GM23338 (cell line): ENCODE results near the gene MALRD1. TPM values are rescaled to one million over a fixed set of nuclear protein-coding genes. Genes with fewer than 3 reads are reported as not detected.

Experiments
- ATAC-seq: fragments of 200-7000 bp; cut with Tn5 transposase; 3 replicates; pipeline ENCODE4 v1.9.1; 2020
- DNase-seq: peaks from one replicate; pipeline ENCODE4 v3.0.0-alpha.2; 2015; ENCODE audit warnings: low spot score
- H2AFZ ChIP-seq: fragments of 200-600 bp; sonication (generic); 2 replicates; pipeline ENCODE4 v1.8.0; 2016; ENCODE audit warnings: antibody characterized with exemption, mild to moderate bottlenecking, moderate library complexity
- H3F3A ChIP-seq: fragments of 200-600 bp; sonication (generic); replicated peaks from 2 replicates; pipeline ENCODE4 v1.8.0; 2017; ENCODE audit warnings: antibody characterized with exemption, mixed run types, low read depth
- H3K27ac ChIP-seq: fragments of 200-600 bp; sonication (generic); 2 replicates; pipeline ENCODE4 v1.6.1; 2016; ENCODE audit warnings: low read depth
- H3K27me3 ChIP-seq: fragments of 200-600 bp; sonication (generic); 2 replicates; pipeline ENCODE4 v1.8.0; 2016; ENCODE audit warnings: mild to moderate bottlenecking, mixed run types, moderate library complexity; ENCODE audit not compliant: insufficient read depth
- H3K36me3 ChIP-seq: fragments of 200-600 bp; sonication (generic); 2 replicates; pipeline ENCODE4 v1.8.0; 2016; ENCODE audit warnings: mild to moderate bottlenecking; ENCODE audit not compliant: insufficient read depth
- H3K4me1 ChIP-seq: fragments of 200-600 bp; sonication (generic); 2 replicates; pipeline ENCODE4 v1.8.0; 2016; ENCODE audit warnings: mild to moderate bottlenecking, moderate library complexity; ENCODE audit not compliant: insufficient read depth
- H3K4me2 ChIP-seq: fragments of 200-600 bp; sonication (generic); 2 replicates; pipeline ENCODE4 v1.7.1; 2017; ENCODE audit warnings: mixed run types
- H3K4me3 ChIP-seq: fragments of 200-600 bp; sonication (generic); 2 replicates; pipeline ENCODE4 v1.6.1; 2016; ENCODE audit warnings: mixed run types
- H3K79me2 ChIP-seq: fragments of 200-600 bp; sonication (generic); replicated peaks from 2 replicates; pipeline ENCODE4 v1.8.0; 2017; ENCODE audit warnings: mild to moderate bottlenecking; ENCODE audit not compliant: insufficient read depth
- H3K9me2 ChIP-seq: fragments of 200-600 bp; sonication (generic); 2 replicates; pipeline ENCODE4 v1.8.0; 2017; ENCODE audit not compliant: insufficient read depth
- H4K20me1 ChIP-seq: fragments of 200-600 bp; sonication (generic); replicated peaks from 2 replicates; pipeline ENCODE4 v1.8.0; 2017; ENCODE audit warnings: mild to moderate bottlenecking; ENCODE audit not compliant: insufficient read depth
- H3K27ac Mint-ChIP-seq: 2 replicates; pipeline ENCODE4 v1.8.0; 2020; ENCODE audit warnings: inconsistent platforms, mild to moderate bottlenecking, moderate library complexity, mixed read lengths
- H3K27me3 Mint-ChIP-seq: 3 replicates; pipeline ENCODE4 v1.8.0; 2022; ENCODE audit warnings: low read depth, mild to moderate bottlenecking, moderate library complexity, mixed read lengths, inconsistent platforms; ENCODE audit not compliant: insufficient read depth, poor library complexity
- H3K36me3 Mint-ChIP-seq: 3 replicates; pipeline ENCODE4 v1.8.0; 2021; ENCODE audit warnings: low read depth, mild to moderate bottlenecking, inconsistent platforms, moderate library complexity, mixed read lengths
- H3K4me1 Mint-ChIP-seq: 3 replicates; pipeline ENCODE4 v1.8.0; 2020; ENCODE audit warnings: mild to moderate bottlenecking, inconsistent platforms, mixed read lengths
- H3K4me3 Mint-ChIP-seq: 3 replicates; pipeline ENCODE4 v1.8.0; 2021; ENCODE audit warnings: moderate library complexity, mild to moderate bottlenecking, inconsistent platforms, mixed read lengths
- H3K9me3 Mint-ChIP-seq: 3 replicates; pipeline ENCODE4 v1.8.0; 2020; ENCODE audit warnings: moderate library complexity, mild to moderate bottlenecking, inconsistent platforms, mixed read lengths
- CREB1 ChIP-seq: fragments of 250-450 bp; sonication (Bioruptor Pico); IDR thresholded peaks from 2 replicates; pipeline ENCODE4 v1.5.0; 2020; ENCODE audit warnings: low read depth, mild to moderate bottlenecking, moderate library complexity
- EZH2 ChIP-seq: fragments of 200-600 bp; sonication (generic); IDR thresholded peaks from one replicate; pipeline ENCODE4 v1.8.0; 2017; ENCODE audit warnings: antibody characterized with exemption, mild to moderate bottlenecking, low read depth; ENCODE audit not compliant: unreplicated experiment
- EZH2phosphoT487 ChIP-seq: fragments of 200-600 bp; sonication (generic); IDR thresholded peaks from one replicate; pipeline ENCODE4 v1.8.1; 2018; ENCODE audit warnings: antibody characterized with exemption; ENCODE audit not compliant: unreplicated experiment
- JUNB ChIP-seq: IDR thresholded peaks from one replicate; pipeline ENCODE4 v1.6.1; 2016; ENCODE audit warnings: antibody characterized with exemption; ENCODE audit not compliant: unreplicated experiment
- NANOG ChIP-seq: IDR thresholded peaks from 2 replicates; pipeline ENCODE4 v1.6.1; 2016; ENCODE audit warnings: antibody characterized with exemption, borderline replicate concordance
- POLR2AphosphoS5 ChIP-seq: IDR thresholded peaks from 2 replicates; pipeline ENCODE4 v1.6.1; 2016; ENCODE audit warnings: antibody characterized with exemption, low read depth
- REST ChIP-seq: IDR thresholded peaks from one replicate; pipeline ENCODE4 v1.6.1; 2018; ENCODE audit warnings: antibody characterized with exemption; ENCODE audit not compliant: unreplicated experiment
- STAT1 ChIP-seq: IDR thresholded peaks from one replicate; pipeline ENCODE4 v1.6.1; 2016; ENCODE audit warnings: antibody characterized with exemption; ENCODE audit not compliant: unreplicated experiment
- ZNF114 ChIP-seq: fragments of 250-450 bp; sonication (Bioruptor Pico); IDR thresholded peaks from 2 replicates; pipeline ENCODE4 v1.5.0; 2020; ENCODE audit warnings: mild to moderate bottlenecking, moderate library complexity
- ZNF331 ChIP-seq: fragments of 250-450 bp; sonication (Bioruptor Pico); IDR thresholded peaks from 2 replicates; pipeline ENCODE4 v1.5.0; 2020; ENCODE audit warnings: low read depth, mild to moderate bottlenecking, moderate library complexity
- ZNF462 ChIP-seq: fragments of 250-450 bp; sonication (Bioruptor Pico); IDR thresholded peaks from 2 replicates; pipeline ENCODE4 v1.5.0; 2020; ENCODE audit warnings: mild to moderate bottlenecking, moderate library complexity
- polyA plus RNA-seq: library from polyadenylated mRNA; unstranded; fragments of >200 nt; fragmentation: Nextera tagmentation; extraction: Ambion mirVana; gene quantifications from 2 replicates; pipeline ENCODE4 v1.2.1, GENCODE V29; 2016
- total RNA-seq: library from RNA; depleted of rRNA; stranded (reverse); fragments of >200 nt; shearing (Covaris generic); gene quantifications from 2 replicates; pipeline ENCODE4 v1.2.3, GENCODE V29; 2014
- TF ChIP-seq, protein P1 (sequence below): IDR thresholded peaks from 2 replicates; pipeline ENCODE4 v1.6.1; 2016; ENCODE audit warnings: antibody characterized with exemption
- TF ChIP-seq, protein P2 (sequence below), 2 experiments: fragments of 200-600 bp in 1 of 2; sonication (generic) in 1 of 2; conservative IDR thresholded peaks; 2 replicates each; pipeline versions ENCODE4 v1.5.1 to v1.6.1; 2016 to 2017; ENCODE audit warnings: antibody characterized with exemption in 2 of 2, low read depth in 2 of 2, mild to moderate bottlenecking in 2 of 2, moderate library complexity in 1 of 2

Gene MALRD1
- total and polyA plus RNA-seq, 2 experiments from 2014 or later = 0.42 to 1.9 TPM

DNA sequence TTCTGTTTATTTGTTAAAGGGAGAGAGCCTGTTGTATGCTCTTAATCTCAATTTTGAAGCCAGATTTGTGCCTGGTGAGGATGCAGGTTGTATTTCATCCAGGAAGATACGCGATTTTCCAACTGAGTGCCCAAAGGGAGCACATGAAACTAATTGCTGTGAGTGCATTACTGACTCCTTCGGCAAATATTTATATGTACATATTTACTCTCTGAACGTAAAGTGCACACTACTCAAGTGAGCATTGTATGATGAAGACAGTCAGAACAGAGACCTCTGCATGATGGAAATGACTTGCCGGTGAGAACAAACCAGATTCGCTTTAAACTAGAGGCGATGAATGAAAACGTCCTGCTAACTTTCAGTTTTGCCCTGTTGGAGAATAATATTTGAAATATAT lies 130.1 kb downstream of the MALRD1 start:
- TF ChIP-seq JUNB = no peak
- no peak for TF ChIP-seq ZNF462 (CRISPR knock-in tag)
- no peak for TF ChIP-seq POLR2AphosphoS5
- TF ChIP-seq, protein P1, sequence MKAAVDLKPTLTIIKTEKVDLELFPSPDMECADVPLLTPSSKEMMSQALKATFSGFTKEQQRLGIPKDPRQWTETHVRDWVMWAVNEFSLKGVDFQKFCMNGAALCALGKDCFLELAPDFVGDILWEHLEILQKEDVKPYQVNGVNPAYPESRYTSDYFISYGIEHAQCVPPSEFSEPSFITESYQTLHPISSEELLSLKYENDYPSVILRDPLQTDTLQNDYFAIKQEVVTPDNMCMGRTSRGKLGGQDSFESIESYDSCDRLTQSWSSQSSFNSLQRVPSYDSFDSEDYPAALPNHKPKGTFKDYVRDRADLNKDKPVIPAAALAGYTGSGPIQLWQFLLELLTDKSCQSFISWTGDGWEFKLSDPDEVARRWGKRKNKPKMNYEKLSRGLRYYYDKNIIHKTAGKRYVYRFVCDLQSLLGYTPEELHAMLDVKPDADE = no peak
- TF ChIP-seq NANOG = no peak
- TF ChIP-seq, protein P2, sequence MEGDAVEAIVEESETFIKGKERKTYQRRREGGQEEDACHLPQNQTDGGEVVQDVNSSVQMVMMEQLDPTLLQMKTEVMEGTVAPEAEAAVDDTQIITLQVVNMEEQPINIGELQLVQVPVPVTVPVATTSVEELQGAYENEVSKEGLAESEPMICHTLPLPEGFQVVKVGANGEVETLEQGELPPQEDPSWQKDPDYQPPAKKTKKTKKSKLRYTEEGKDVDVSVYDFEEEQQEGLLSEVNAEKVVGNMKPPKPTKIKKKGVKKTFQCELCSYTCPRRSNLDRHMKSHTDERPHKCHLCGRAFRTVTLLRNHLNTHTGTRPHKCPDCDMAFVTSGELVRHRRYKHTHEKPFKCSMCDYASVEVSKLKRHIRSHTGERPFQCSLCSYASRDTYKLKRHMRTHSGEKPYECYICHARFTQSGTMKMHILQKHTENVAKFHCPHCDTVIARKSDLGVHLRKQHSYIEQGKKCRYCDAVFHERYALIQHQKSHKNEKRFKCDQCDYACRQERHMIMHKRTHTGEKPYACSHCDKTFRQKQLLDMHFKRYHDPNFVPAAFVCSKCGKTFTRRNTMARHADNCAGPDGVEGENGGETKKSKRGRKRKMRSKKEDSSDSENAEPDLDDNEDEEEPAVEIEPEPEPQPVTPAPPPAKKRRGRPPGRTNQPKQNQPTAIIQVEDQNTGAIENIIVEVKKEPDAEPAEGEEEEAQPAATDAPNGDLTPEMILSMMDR (conservative IDR thresholded peaks at IDR 0.05; ENCODE audit: low read depth in 2 of 2) = no peak
- no peak for TF ChIP-seq ZNF331 (CRISPR knock-in tag)
- no peak for TF ChIP-seq REST
- TF ChIP-seq STAT1 = no peak
- no peak for TF ChIP-seq EZH2
- no peak for TF ChIP-seq CREB1
- TF ChIP-seq EZH2phosphoT487 = no peak
- TF ChIP-seq ZNF114 = no peak
- H3K36me3 ChIP-seq = no peaks in the 10 kb centered on the region
- no peaks in the 10 kb centered on the region for H4K20me1 ChIP-seq
- Mint-ChIP-seq H3K9me3 (no peaks in the 10 kb centered on the region), H3K4me1 (no peaks in the 10 kb centered on the region), H3K4me3 (no peak overlapping the region), H3K27me3 (no peaks in the 10 kb centered on the region), H3K36me3 (no peaks in the 10 kb centered on the region), H3K27ac (no peak overlapping the region)
- no peak overlapping the region for H2AFZ ChIP-seq
- no peak for ATAC-seq
- no peak overlapping the region for H3K27ac ChIP-seq
- H3F3A ChIP-seq = no peaks in the 10 kb centered on the region
- H3K4me3 ChIP-seq = no peak overlapping the region
- DNase-seq = no peak
- no peaks in the 10 kb centered on the region for H3K4me1 ChIP-seq
- no peaks in the 10 kb centered on the region for H3K9me2 ChIP-seq
- no peaks in the 10 kb centered on the region for H3K27me3 ChIP-seq
- H3K79me2 ChIP-seq = no peaks in the 10 kb centered on the region
- H3K4me2 ChIP-seq = no peak overlapping the region
